ENCODE results near the gene MAN1C1. TPM values are rescaled to one million over a fixed set of nuclear protein-coding genes. Genes with fewer than 3 reads are reported as not detected.

MAN1C1 gene
- total and polyA plus RNA-seq, 2 donors (not counting 3 experiments of a cell fraction or from before 2014, with no cell fraction given), result 1.5 to 4.0 TPM

- no TSS peak for BruUV-seq (replicated peaks)
- Histone ChIP-seq H3K79me2 (ENCODE audit: control insufficient read depth, insufficient read depth, low read length) (no peaks in the 10 kb centered on the region), H2AFZ (ENCODE audit: low read depth, low read length) (peak overlapping the region; percentile 65), H3K9me1 (replicated peaks; ENCODE audit: control insufficient read depth, extremely low read depth, insufficient read depth, low read length) (no peaks in the 10 kb centered on the region), H3K9me3 (replicated peaks; ENCODE audit: control insufficient read depth, insufficient read depth, low read length) (no peaks in the 10 kb centered on the region), H3K4me2 (ENCODE audit: insufficient read depth, low read length) (no peak overlapping the region), H3K9ac (replicated peaks; ENCODE audit: extremely low read depth, insufficient read depth, low read length) (no peak overlapping the region), H3K36me3 (ENCODE audit: control insufficient read depth in 2 of 2, extremely low read depth in 1 of 2, insufficient read depth in 2 of 2, low read length in 2 of 2) (no peaks in the 10 kb centered on the region), H3K27me3 (ENCODE audit: control insufficient read depth in 2 of 2, insufficient read depth in 2 of 2, low read length in 2 of 2) (peaks cover 0 to 4% of the 10 kb centered on the region in 2 experiments), H3K27ac (ENCODE audit: insufficient read depth, low read depth, low read length) (no peak overlapping the region), H4K20me1 (replicated peaks; ENCODE audit: control insufficient read depth, extremely low read depth, insufficient read depth, low read length) (no peaks in the 10 kb centered on the region), H3K4me1 (ENCODE audit: control insufficient read depth, extremely low read depth, insufficient read depth, low read length) (no peaks in the 10 kb centered on the region), H3K4me3 (replicated peaks in 1 of 3; ENCODE audit: insufficient read depth in 1 of 3, low read depth in 1 of 3, low read length in 3 of 3) (no peak overlapping the region)
- intact Hi-C loops (cut with micrococcal nuclease), result no loop called here
- TF ChIP-seq CTCF (IDR thresholded peaks at IDR 0.05; ENCODE audit: extremely low read depth in 1 of 2, insufficient read depth in 1 of 2, low read depth in 1 of 2, low read length in 2 of 2), result peak in 1 of 2 donors; percentile 18
- no peak for TF ChIP-seq JUN (IDR thresholded peaks at IDR 0.05; ENCODE audit: borderline replicate concordance, insufficient read depth, insufficient read length, low read depth)
- POLR2A ChIA-PET, result no interaction called here
- CTCF ChIA-PET, result interaction anchor here (1.3 kb wide), 1 partner anchor 11 kb away, joined by 4 read pairs; no protein-coding TSS in a partner anchor
- FAIRE-seq, result peak; percentile 64
- dilution Hi-C loops (cut with MboI; ENCODE audit: extremely low pct_ligation_motif_present, low sequenced_read_pairs), result no loop called here
- peak; percentile 48 for DNase-seq (ENCODE audit: low read depth, low spot score)
Measured at GRCh38 chr1:25754470-25755181, 138.0 kb downstream of the MAN1C1 start.

- dilution Hi-C loops (cut with MboI; ENCODE audit: extremely low pct_ligation_motif_present, low sequenced_read_pairs), result no loop called here
Measured at GRCh38 chr1:25755475-25756125, 139.0 kb downstream of the MAN1C1 start.

More at GRCh38 chr1:25755475-25756125, 139.0 kb downstream of the MAN1C1 start:
- Histone ChIP-seq H3K4me2 (ENCODE audit: insufficient read depth, low read length) (no peak overlapping the region), H2AFZ (ENCODE audit: low read depth, low read length) (no peak overlapping the region), H3K27me3 (ENCODE audit: control insufficient read depth in 2 of 2, insufficient read depth in 2 of 2, low read length in 2 of 2) (peaks cover 0 to 4% of the 10 kb centered on the region in 2 experiments), H3K9me3 (replicated peaks; ENCODE audit: control insufficient read depth, insufficient read depth, low read length) (no peaks in the 10 kb centered on the region), H3K79me2 (ENCODE audit: control insufficient read depth, insufficient read depth, low read length) (no peaks in the 10 kb centered on the region), H4K20me1 (replicated peaks; ENCODE audit: control insufficient read depth, extremely low read depth, insufficient read depth, low read length) (no peaks in the 10 kb centered on the region), H3K27ac (ENCODE audit: insufficient read depth, low read depth, low read length) (no peak overlapping the region), H3K4me1 (ENCODE audit: control insufficient read depth, extremely low read depth, insufficient read depth, low read length) (no peaks in the 10 kb centered on the region), H3K4me3 (replicated peaks in 1 of 3; ENCODE audit: insufficient read depth in 1 of 3, low read depth in 1 of 3, low read length in 3 of 3) (no peak overlapping the region), H3K9ac (replicated peaks; ENCODE audit: extremely low read depth, insufficient read depth, low read length) (no peak overlapping the region), H3K9me1 (replicated peaks; ENCODE audit: control insufficient read depth, extremely low read depth, insufficient read depth, low read length) (no peaks in the 10 kb centered on the region), H3K36me3 (ENCODE audit: control insufficient read depth in 2 of 2, extremely low read depth in 1 of 2, insufficient read depth in 2 of 2, low read length in 2 of 2) (no peaks in the 10 kb centered on the region)
- intact Hi-C loops (cut with micrococcal nuclease), result no loop called here
- DNase-seq (ENCODE audit: low read depth, low spot score) (no peak), FAIRE-seq (no peak)
- no TSS peak for BruUV-seq (replicated peaks)
- ChIA-PET CTCF (interaction anchor here (1.0 to 1.5 kb wide), 2 partner anchors 9 to 137 kb away, joined by 3 to 7 read pairs; no protein-coding TSS in a partner anchor), POLR2A (no interaction called here)
- TF ChIP-seq MAX (IDR thresholded peaks at IDR 0.05; ENCODE audit: insufficient read depth, insufficient read length) (no peak), GATA2 (IDR thresholded peaks at IDR 0.05; ENCODE audit: insufficient read depth, insufficient read length, low read depth, low read length) (no peak), JUN (IDR thresholded peaks at IDR 0.05; ENCODE audit: borderline replicate concordance, insufficient read depth, insufficient read length, low read depth) (no peak), CTCF (IDR thresholded peaks at IDR 0.05; ENCODE audit: extremely low read depth in 1 of 2, insufficient read depth in 1 of 2, low read depth in 1 of 2, low read length in 2 of 2) (no peak), MYC (IDR thresholded peaks at IDR 0.05; ENCODE audit: low read depth, low read length) (no peak), POLR2A (IDR thresholded peaks at IDR 0.05; ENCODE audit: low read depth, low read length) (no peak), EZH2 (IDR thresholded peaks at IDR 0.05; ENCODE audit: borderline replicate concordance, low read depth, low read length, severe bottlenecking) (no peak), POLR2AphosphoS5 (IDR thresholded peaks at IDR 0.05; ENCODE audit: insufficient read depth, low read depth, low read length) (no peak), FOS (IDR thresholded peaks at IDR 0.05; ENCODE audit: borderline replicate concordance, insufficient read depth, low read length) (no peak)

All from endothelial cell of umbilical vein (primary cell).